HEK293 (cell line): ENCODE data around the gene FAM76A.

Experiments
- INSM2 ChIP-seq: fragments of 450-650 bp; formaldehyde crosslinking; IDR thresholded peaks from 2 replicates; pipeline ENCODE4 v1.5.1; 2016; ENCODE audit warnings: missing biosample characterization, missing genetic modification characterization
- PRDM4 ChIP-seq: fragments of 450-650 bp; formaldehyde crosslinking; IDR thresholded peaks from 2 replicates; pipeline ENCODE4 v1.5.1; 2017; ENCODE audit warnings: missing biosample characterization, missing genetic modification characterization
- ZBTB6 ChIP-seq: fragments of 450-650 bp; formaldehyde crosslinking; IDR thresholded peaks from 2 replicates; pipeline ENCODE4 v1.5.1; 2017; ENCODE audit warnings: missing biosample characterization, missing genetic modification characterization
- ZNF112 ChIP-seq: fragments of 450-650 bp; formaldehyde crosslinking; IDR thresholded peaks from 2 replicates; pipeline ENCODE4 v1.5.0; 2017; ENCODE audit warnings: missing biosample characterization, missing genetic modification characterization
- ZNF138 ChIP-seq: fragments of 450-650 bp; formaldehyde crosslinking; IDR thresholded peaks from 2 replicates; pipeline ENCODE4 v1.5.1; 2016; ENCODE audit warnings: missing biosample characterization, missing genetic modification characterization, borderline replicate concordance
- ZNF169 ChIP-seq: fragments of 450-650 bp; formaldehyde crosslinking; IDR thresholded peaks from 2 replicates; pipeline ENCODE4 v1.5.1; 2016; ENCODE audit warnings: missing biosample characterization, missing genetic modification characterization
- ZNF23 ChIP-seq: fragments of 450-650 bp; formaldehyde crosslinking; IDR thresholded peaks from 2 replicates; pipeline ENCODE4 v1.5.1; 2016; ENCODE audit warnings: missing biosample characterization, missing genetic modification characterization, borderline replicate concordance
- ZNF280D ChIP-seq: fragments of 450-650 bp; formaldehyde crosslinking; IDR thresholded peaks from 2 replicates; pipeline ENCODE4 v1.5.1; 2016; ENCODE audit warnings: missing biosample characterization, missing genetic modification characterization
- ZNF37A ChIP-seq: fragments of 450-650 bp; IDR thresholded peaks from 2 replicates; pipeline ENCODE4 v1.5.1; 2018; ENCODE audit warnings: missing biosample characterization, missing genetic modification characterization
- ZNF391 ChIP-seq: fragments of 450-650 bp; formaldehyde crosslinking; IDR thresholded peaks from 2 replicates; pipeline ENCODE4 v1.5.1; 2016; ENCODE audit warnings: low read depth, missing biosample characterization, missing genetic modification characterization, borderline replicate concordance
- ZNF404 ChIP-seq: fragments of 450-650 bp; formaldehyde crosslinking; IDR thresholded peaks from 2 replicates; pipeline ENCODE4 v1.5.1; 2017; ENCODE audit warnings: missing biosample characterization, missing genetic modification characterization
- ZNF530 ChIP-seq: fragments of 450-650 bp; formaldehyde crosslinking; IDR thresholded peaks from 2 replicates; pipeline ENCODE4 v1.5.1; 2016; ENCODE audit warnings: low read depth, missing biosample characterization, missing genetic modification characterization
- ZNF549 ChIP-seq: fragments of 450-650 bp; IDR thresholded peaks from 2 replicates; pipeline ENCODE4 v1.5.1; 2018; ENCODE audit warnings: missing biosample characterization, missing genetic modification characterization, mild to moderate bottlenecking, inconsistent platforms, moderate library complexity
- ZNF670 ChIP-seq: fragments of 450-650 bp; formaldehyde crosslinking; IDR thresholded peaks from 2 replicates; pipeline ENCODE4 v1.5.1; 2016; ENCODE audit warnings: missing biosample characterization, missing genetic modification characterization, low read depth
- ZNF747 ChIP-seq: fragments of 450-650 bp; formaldehyde crosslinking; IDR thresholded peaks from 2 replicates; pipeline ENCODE4 v1.5.1; 2016; ENCODE audit warnings: missing biosample characterization, missing genetic modification characterization
- ZNF777 ChIP-seq: fragments of 450-650 bp; formaldehyde crosslinking; IDR thresholded peaks from 2 replicates; pipeline ENCODE4 v1.5.1; 2017; ENCODE audit warnings: missing biosample characterization, missing genetic modification characterization, borderline replicate concordance
- ZSCAN4 ChIP-seq: fragments of 450-650 bp; formaldehyde crosslinking; IDR thresholded peaks from 2 replicates; pipeline ENCODE4 v1.5.1; 2017; ENCODE audit warnings: missing biosample characterization, missing genetic modification characterization
- TF ChIP-seq, protein P1 (sequence below): sonication (generic); formaldehyde crosslinking; IDR thresholded peaks from 2 replicates; pipeline ENCODE4 v1.8.1; 2022; ENCODE audit warnings: mild to moderate bottlenecking, moderate library complexity, missing genetic modification reagents
- TF ChIP-seq, protein P2 (sequence below): fragments of 450-650 bp; formaldehyde crosslinking; IDR thresholded peaks from 2 replicates; pipeline ENCODE4 v1.5.1; 2016; ENCODE audit warnings: missing biosample characterization, missing genetic modification characterization
- TF ChIP-seq, protein P3 (sequence below): fragments of 450-650 bp; formaldehyde crosslinking; IDR thresholded peaks from 2 replicates; pipeline ENCODE4 v1.5.1; 2016; ENCODE audit warnings: missing biosample characterization, missing genetic modification characterization

The FAM76A gene

GRCh38 chr1:27772932-27773825 lies 47.4 kb downstream of the FAM76A start, which contains the start of gene STX12 (continued):
- TF ChIP-seq, protein P1, sequence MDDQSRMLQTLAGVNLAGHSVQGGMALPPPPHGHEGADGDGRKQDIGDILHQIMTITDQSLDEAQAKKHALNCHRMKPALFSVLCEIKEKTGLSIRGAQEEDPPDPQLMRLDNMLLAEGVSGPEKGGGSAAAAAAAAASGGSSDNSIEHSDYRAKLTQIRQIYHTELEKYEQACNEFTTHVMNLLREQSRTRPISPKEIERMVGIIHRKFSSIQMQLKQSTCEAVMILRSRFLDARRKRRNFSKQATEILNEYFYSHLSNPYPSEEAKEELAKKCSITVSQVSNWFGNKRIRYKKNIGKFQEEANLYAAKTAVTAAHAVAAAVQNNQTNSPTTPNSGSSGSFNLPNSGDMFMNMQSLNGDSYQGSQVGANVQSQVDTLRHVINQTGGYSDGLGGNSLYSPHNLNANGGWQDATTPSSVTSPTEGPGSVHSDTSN (CRISPR knock-in tag) = no peak
- TF ChIP-seq ZNF530 (tag by site-specific recombination) (no peak), ZNF549 (tag by site-specific recombination) (no peak), ZNF112 (tag by site-specific recombination) (no peak), ZNF138 (no peak), ZNF23 (0 out of 2 replicates have a peak, but pooled peaks have one; percentile 27), ZNF670 (tag by site-specific recombination) (no peak), ZNF404 (no peak), ZSCAN4 (tag by site-specific recombination) (no peak; the same call in 1 of the 2 replicates), ZNF37A (no peak), ZNF747 (tag by site-specific recombination) (no peak), ZNF777 (tag by site-specific recombination) (no peak), ZNF391 (0 out of 2 replicates have a peak, but pooled peaks have one; percentile 16), PRDM4 (tag by site-specific recombination) (no peak), INSM2 (tag by site-specific recombination) (0 out of 2 replicates have a peak, but pooled peaks have one; percentile 49), ZBTB6 (tag by site-specific recombination) (peak; percentile 96), ZNF280D (no peak), ZNF169 (tag by site-specific recombination) (0 out of 2 replicates have a peak, but pooled peaks have one; percentile 60)
- TF ChIP-seq, protein P2, sequence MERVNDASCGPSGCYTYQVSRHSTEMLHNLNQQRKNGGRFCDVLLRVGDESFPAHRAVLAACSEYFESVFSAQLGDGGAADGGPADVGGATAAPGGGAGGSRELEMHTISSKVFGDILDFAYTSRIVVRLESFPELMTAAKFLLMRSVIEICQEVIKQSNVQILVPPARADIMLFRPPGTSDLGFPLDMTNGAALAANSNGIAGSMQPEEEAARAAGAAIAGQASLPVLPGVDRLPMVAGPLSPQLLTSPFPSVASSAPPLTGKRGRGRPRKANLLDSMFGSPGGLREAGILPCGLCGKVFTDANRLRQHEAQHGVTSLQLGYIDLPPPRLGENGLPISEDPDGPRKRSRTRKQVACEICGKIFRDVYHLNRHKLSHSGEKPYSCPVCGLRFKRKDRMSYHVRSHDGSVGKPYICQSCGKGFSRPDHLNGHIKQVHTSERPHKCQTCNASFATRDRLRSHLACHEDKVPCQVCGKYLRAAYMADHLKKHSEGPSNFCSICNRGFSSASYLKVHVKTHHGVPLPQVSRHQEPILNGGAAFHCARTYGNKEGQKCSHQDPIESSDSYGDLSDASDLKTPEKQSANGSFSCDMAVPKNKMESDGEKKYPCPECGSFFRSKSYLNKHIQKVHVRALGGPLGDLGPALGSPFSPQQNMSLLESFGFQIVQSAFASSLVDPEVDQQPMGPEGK (tag by site-specific recombination) = peak; percentile 82
- TF ChIP-seq, protein P3, sequence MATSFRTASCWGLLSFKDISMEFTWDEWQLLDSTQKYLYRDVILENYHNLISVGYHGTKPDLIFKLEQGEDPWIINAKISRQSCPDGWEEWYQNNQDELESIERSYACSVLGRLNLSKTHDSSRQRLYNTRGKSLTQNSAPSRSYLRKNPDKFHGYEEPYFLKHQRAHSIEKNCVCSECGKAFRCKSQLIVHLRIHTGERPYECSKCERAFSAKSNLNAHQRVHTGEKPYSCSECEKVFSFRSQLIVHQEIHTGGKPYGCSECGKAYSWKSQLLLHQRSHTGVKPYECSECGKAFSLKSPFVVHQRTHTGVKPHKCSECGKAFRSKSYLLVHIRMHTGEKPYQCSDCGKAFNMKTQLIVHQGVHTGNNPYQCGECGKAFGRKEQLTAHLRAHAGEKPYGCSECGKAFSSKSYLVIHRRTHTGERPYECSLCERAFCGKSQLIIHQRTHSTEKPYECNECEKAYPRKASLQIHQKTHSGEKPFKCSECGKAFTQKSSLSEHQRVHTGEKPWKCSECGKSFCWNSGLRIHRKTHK (tag by site-specific recombination) = no peak
